ENCODE measurements around the gene FOXK1.

The FOXK1 gene

DNA sequence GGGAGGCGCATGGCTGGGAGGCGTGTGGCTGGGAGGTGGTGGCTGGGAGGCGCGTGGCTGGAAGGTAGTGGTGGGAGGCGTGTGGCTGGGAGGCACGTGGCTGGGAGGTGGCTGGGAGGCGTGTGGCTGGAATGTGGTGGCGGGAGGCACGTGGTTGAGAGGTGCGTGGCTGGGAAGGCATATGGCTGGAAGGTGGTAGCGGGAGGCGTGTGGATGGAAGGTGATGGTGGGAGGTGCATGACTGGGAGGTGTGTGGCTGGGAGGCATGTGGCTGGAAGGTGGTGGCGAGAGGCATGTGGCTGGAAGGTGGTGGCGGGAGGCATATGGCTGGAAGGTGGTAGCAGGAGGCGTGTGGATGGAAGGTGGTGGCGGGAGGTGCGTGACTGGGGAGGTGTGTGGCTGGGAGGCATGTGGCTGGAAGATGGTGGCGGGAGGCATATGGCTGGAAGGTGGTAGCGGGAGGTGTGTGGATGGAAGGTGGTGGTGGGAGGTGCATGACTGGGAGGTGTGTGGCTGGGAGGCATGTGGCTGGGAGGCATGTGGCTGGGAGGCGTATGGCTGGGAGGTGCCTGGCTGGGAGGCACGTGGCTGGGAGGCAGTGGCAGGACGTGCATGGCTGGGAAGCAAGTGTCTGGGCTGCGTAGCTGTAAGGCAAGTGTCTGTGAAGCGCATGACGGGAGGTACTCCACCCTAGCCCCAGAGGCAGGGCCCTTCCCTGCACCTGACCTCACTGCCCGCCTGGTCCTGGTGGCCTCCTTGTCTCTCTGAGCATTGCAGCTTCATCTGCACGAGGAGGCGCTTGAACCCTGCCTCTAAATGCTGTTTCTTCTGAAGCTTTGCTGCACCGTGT is 35.1 kb downstream of the FOXK1 start:
- Histone ChIP-seq H3K27ac (no peak overlapping the region), H3K9me3 (ENCODE audit: low read depth, low read length) (no peaks in the 10 kb centered on the region), H3K4me3 (no peak overlapping the region), H3K9ac (ENCODE audit: insufficient read length) (no peak overlapping the region), H3K36me3 (ENCODE audit: insufficient read depth, low read length) (peaks cover 13% of the 10 kb centered on the region; the same call in 1 of the 2 replicates)
- DNase-seq (ENCODE audit: low read depth, low spot score) = no peak
- TF ChIP-seq FOXP2 (optimal IDR thresholded peaks at IDR 0.05; ENCODE audit: control extremely low read depth, extremely low read length, insufficient read depth) = no peak

DNA sequence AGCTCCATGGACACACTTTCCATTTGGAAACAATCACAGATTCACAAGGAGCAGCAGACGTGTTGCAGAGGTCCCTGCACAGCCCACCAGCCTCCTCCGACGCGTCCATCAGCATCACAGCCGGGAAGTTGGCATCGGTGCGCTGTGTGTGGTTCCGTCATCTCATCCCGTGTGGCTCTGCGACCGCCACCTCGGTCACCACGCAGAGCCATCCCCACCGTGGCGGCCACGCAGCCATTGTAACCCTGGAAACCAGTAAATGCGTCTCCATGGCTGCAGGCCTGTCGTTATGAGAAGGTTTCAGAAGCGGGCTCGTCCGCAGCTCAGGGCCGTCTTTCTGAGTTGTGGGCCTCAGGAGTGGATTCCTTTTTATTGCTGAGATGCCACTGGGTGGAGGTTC is 36.0 kb downstream of the FOXK1 start:
- Histone ChIP-seq H3K27ac (no peak overlapping the region), H3K9me3 (ENCODE audit: low read depth, low read length) (no peaks in the 10 kb centered on the region), H3K9ac (ENCODE audit: insufficient read length) (no peak overlapping the region), H3K36me3 (ENCODE audit: insufficient read depth, low read length) (peaks cover 19% of the 10 kb centered on the region; the same call in 1 of the 2 replicates), H3K4me3 (no peak overlapping the region)
- TF ChIP-seq EZH2 (IDR thresholded peaks at IDR 0.05) = no peak
- TF ChIP-seq FOXP2 (optimal IDR thresholded peaks at IDR 0.05; ENCODE audit: control extremely low read depth, extremely low read length, insufficient read depth) = no peak
- TF ChIP-seq POLR2AphosphoS5 (IDR thresholded peaks at IDR 0.05; ENCODE audit: borderline replicate concordance, low read depth, low read length) = no peak
- DNase-seq (ENCODE audit: low read depth, low spot score) = no peak

DNA sequence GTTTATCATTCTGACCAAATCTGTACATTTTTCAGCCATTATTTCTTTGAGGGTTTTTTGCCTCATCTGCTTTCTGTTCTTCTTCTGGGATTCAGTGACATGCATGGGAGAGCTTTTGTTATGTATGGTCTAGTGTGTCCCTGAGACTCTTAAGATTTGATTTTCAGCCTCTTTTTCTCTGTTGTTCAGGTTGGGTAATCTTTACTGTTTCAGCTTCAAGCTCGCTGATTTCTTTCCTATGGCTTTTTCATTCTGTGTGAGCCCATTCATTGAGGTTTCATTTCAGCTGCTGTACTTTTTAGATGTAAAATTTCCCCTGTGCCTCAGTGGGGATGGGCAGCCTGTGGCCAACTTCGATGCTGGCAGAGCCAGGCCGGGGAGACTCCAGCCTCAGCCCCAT is 38.1 kb downstream of the FOXK1 start:
- no peaks in the 10 kb centered on the region for H3K9me3 ChIP-seq (ENCODE audit: low read depth, low read length)
- H3K9ac ChIP-seq (ENCODE audit: insufficient read length) = no peak overlapping the region
- TF ChIP-seq EZH2 (IDR thresholded peaks at IDR 0.05) (no peak), FOXP2 (optimal IDR thresholded peaks at IDR 0.05; ENCODE audit: control extremely low read depth, extremely low read length, insufficient read depth) (no peak), POLR2AphosphoS5 (IDR thresholded peaks at IDR 0.05; ENCODE audit: borderline replicate concordance, low read depth, low read length) (no peak)
- DNase-seq (ENCODE audit: low read depth, low spot score) = no peak
- H3K4me3 ChIP-seq = no peak overlapping the region
- H3K36me3 ChIP-seq (ENCODE audit: insufficient read depth, low read length) = peaks cover 14% of the 10 kb centered on the region; the same call in 1 of the 2 replicates
- peak overlapping the region; percentile 17; the same call in 1 of the 2 replicates for H3K27ac ChIP-seq

DNA sequence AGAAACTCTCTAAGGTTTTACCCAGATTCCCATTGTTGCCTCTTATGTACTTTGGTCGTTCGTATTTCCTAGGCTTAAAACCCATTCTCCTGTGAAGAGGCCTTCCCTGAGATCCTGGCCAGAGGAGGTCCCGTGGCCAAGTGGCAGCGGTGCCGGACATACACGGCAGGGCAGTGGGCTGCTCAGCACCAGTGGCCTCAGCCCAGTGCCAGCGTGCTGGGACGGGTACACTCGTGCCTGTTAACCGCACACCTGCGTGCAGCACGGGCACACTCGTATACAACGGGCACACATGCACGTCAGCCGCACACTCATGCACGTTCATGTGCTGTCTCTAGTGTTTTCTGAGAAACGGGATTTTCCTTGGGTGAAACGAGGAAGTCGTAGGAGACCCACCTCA is 40.2 kb downstream of the FOXK1 start:
- DNase-seq (ENCODE audit: low read depth, low spot score) = no peak
- Histone ChIP-seq H3K9ac (ENCODE audit: insufficient read length) (no peak overlapping the region), H3K27ac (no peak overlapping the region), H3K36me3 (ENCODE audit: insufficient read depth, low read length) (peaks cover 14% of the 10 kb centered on the region; the same call in 1 of the 2 replicates), H3K4me3 (no peak overlapping the region), H3K9me3 (ENCODE audit: low read depth, low read length) (no peaks in the 10 kb centered on the region)
- TF ChIP-seq POLR2AphosphoS5 (IDR thresholded peaks at IDR 0.05; ENCODE audit: borderline replicate concordance, low read depth, low read length) (no peak), EZH2 (IDR thresholded peaks at IDR 0.05) (no peak), FOXP2 (optimal IDR thresholded peaks at IDR 0.05; ENCODE audit: control extremely low read depth, extremely low read length, insufficient read depth) (no peak)

DNA sequence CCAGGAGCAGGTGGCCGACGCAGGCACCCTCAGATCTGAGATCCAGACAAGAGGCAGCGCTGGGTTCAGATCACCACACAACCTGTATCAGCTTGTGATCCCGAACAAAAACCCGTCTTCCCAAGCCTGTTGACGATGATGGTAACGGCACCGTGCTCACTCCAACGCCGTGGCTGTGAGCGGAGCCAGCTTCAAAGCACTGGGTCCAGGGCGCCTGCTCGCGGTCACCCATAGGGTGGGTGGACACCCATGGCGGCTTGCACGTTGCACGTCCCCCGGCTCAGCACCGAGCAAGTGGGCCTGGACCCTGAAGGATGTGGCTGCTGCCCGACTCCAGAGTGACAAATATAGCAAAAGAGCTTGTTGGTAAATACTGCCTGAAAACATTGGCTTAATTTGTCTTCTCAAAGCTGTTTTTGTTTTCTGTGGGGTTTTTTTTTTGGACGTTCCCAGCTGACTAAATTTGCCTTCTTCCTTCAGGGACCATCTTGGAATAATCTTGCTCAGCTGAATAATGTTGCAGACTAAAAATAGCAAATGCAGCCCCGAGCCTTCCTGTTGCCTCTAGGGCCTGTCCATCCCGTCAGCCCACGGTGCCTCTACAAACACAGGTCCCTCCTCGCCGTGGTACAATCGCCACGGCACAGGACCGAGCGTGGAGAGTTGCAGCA is 41.0 kb downstream of the FOXK1 start:
- TF ChIP-seq FOXP2 (optimal IDR thresholded peaks at IDR 0.05; ENCODE audit: control extremely low read depth, extremely low read length, insufficient read depth) = no peak
- TF ChIP-seq EZH2 (IDR thresholded peaks at IDR 0.05) = no peak
- no peak for TF ChIP-seq POLR2AphosphoS5 (IDR thresholded peaks at IDR 0.05; ENCODE audit: borderline replicate concordance, low read depth, low read length)
- Histone ChIP-seq H3K4me3 (no peak overlapping the region), H3K9me3 (ENCODE audit: low read depth, low read length) (no peaks in the 10 kb centered on the region), H3K9ac (ENCODE audit: insufficient read length) (no peak overlapping the region), H3K27ac (no peak overlapping the region), H3K36me3 (ENCODE audit: insufficient read depth, low read length) (peaks cover 9% of the 10 kb centered on the region; the same call in 1 of the 2 replicates)
- DNase-seq (ENCODE audit: low read depth, low spot score) = no peak

DNA sequence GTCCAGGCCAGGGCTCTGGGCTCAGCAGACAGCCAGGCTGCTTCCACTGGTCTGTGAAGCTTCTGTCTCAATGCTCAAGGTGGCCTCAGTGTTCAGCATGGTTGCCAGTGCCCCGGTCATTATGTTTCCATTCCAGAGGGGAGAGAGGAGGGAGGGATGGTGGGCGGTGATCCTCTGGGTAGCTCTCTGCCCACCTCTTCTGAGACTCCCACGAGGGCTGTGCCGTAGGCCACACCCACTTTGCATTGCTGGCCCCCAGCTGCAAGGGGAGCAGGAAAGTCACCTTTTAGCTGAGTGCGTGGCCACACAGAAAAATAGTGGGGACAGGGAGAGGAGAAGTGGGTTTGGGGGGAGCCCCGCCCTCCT is 42.5 kb downstream of the FOXK1 start:
- Histone ChIP-seq H3K27ac (no peak overlapping the region), H3K9ac (ENCODE audit: insufficient read length) (no peak overlapping the region), H3K4me3 (no peak overlapping the region), H3K9me3 (ENCODE audit: low read depth, low read length) (no peaks in the 10 kb centered on the region), H3K36me3 (ENCODE audit: insufficient read depth, low read length) (peaks cover 9% of the 10 kb centered on the region; the same call in 1 of the 2 replicates)
- no peak for DNase-seq (ENCODE audit: low read depth, low spot score)
- TF ChIP-seq FOXP2 (optimal IDR thresholded peaks at IDR 0.05; ENCODE audit: control extremely low read depth, extremely low read length, insufficient read depth) (no peak), POLR2AphosphoS5 (IDR thresholded peaks at IDR 0.05; ENCODE audit: borderline replicate concordance, low read depth, low read length) (no peak), EZH2 (IDR thresholded peaks at IDR 0.05) (no peak)

DNA sequence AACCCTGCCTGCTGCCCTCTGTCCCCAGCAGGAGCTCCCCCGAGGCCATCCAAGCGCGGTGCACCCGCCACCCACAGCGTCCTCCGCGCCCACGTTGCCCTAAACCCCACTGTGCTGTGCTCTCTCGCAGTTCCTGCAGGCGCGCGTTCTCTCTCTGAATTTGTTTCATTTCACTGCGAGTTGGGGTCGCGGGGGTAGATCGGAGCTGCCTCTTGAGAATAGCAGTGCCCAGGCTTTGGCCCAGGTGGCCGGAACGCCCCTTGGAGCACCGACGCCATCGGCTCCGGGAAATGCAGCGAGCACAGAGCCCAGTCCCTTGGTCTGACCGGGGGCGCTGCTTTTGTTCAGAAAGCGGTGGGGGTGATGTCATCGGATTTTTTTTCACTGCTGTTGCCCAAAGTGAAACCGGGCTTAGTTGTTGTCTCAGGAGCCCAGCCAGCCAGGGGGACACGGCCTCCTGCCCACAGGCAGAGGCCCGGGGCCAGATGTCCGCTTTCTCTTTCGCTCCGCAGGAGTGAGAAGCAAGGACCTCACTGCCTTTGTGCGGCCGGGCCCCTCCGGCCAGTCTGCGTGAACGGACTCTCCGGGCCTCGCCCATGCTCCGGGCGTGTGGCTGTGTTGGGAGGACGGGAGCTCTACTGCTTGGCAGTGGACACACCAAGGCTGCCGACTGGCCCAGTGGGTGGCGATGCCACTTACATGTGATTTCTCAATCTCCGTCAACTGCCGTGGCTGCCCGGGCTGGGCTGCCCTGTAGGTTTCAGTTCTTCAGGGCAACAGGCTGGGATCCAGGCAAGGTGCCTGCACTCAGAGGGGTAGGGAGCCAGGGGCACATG is 43.1 kb downstream of the FOXK1 start:
- peak overlapping the region; percentile 26; the same call in 1 of the 2 replicates for H3K27ac ChIP-seq
- TF ChIP-seq EZH2 (IDR thresholded peaks at IDR 0.05) = no peak
- no peak for TF ChIP-seq FOXP2 (optimal IDR thresholded peaks at IDR 0.05; ENCODE audit: control extremely low read depth, extremely low read length, insufficient read depth)
- TF ChIP-seq POLR2AphosphoS5 (IDR thresholded peaks at IDR 0.05; ENCODE audit: borderline replicate concordance, low read depth, low read length) = no peak
- DNase-seq (ENCODE audit: low read depth, low spot score) = no peak
- H3K9ac ChIP-seq (ENCODE audit: insufficient read length) = no peak overlapping the region
- no peaks in the 10 kb centered on the region for H3K9me3 ChIP-seq (ENCODE audit: low read depth, low read length)
- peaks cover 9% of the 10 kb centered on the region; the same call in 1 of the 2 replicates for H3K36me3 ChIP-seq (ENCODE audit: insufficient read depth, low read length)
- no peak overlapping the region for H3K4me3 ChIP-seq
